ENCODE measurements around the gene LCE7A. TPM values are rescaled to one million over a fixed set of nuclear protein-coding genes. Genes with fewer than 3 reads are reported as not detected.

LCE7A gene
- total RNA-seq, 3 donors from 2014 or later = not detected

- no peak for DNase-seq (ENCODE audit: low spot score in 2 of 2)
- peaks cover 0 to 6% of the 10 kb centered on the region in 2 donors for H3K9me3 ChIP-seq
- no peak for TF ChIP-seq POLR2AphosphoS5 (IDR thresholded peaks at IDR 0.05)
- TF ChIP-seq POLR2A (IDR thresholded peaks at IDR 0.05) = no peak
- TF ChIP-seq, protein P1, sequence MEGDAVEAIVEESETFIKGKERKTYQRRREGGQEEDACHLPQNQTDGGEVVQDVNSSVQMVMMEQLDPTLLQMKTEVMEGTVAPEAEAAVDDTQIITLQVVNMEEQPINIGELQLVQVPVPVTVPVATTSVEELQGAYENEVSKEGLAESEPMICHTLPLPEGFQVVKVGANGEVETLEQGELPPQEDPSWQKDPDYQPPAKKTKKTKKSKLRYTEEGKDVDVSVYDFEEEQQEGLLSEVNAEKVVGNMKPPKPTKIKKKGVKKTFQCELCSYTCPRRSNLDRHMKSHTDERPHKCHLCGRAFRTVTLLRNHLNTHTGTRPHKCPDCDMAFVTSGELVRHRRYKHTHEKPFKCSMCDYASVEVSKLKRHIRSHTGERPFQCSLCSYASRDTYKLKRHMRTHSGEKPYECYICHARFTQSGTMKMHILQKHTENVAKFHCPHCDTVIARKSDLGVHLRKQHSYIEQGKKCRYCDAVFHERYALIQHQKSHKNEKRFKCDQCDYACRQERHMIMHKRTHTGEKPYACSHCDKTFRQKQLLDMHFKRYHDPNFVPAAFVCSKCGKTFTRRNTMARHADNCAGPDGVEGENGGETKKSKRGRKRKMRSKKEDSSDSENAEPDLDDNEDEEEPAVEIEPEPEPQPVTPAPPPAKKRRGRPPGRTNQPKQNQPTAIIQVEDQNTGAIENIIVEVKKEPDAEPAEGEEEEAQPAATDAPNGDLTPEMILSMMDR (IDR thresholded peaks at IDR 0.05) = no peak
- no peak overlapping the region for H3K27ac ChIP-seq
- no peaks in the 10 kb centered on the region for H3K36me3 ChIP-seq
- peaks cover 0 to under 1% of the 10 kb centered on the region in 2 donors for H3K27me3 ChIP-seq
- no peaks in the 10 kb centered on the region for H3K4me1 ChIP-seq
- intact Hi-C loops (cut with DNase I; ENCODE audit: low total_unique reads) = no loop called here
- no peak overlapping the region for H3K4me3 ChIP-seq
Measured at GRCh38 chr1:152906023-152906565, 46.3 kb downstream of the LCE7A start.

DNA sequence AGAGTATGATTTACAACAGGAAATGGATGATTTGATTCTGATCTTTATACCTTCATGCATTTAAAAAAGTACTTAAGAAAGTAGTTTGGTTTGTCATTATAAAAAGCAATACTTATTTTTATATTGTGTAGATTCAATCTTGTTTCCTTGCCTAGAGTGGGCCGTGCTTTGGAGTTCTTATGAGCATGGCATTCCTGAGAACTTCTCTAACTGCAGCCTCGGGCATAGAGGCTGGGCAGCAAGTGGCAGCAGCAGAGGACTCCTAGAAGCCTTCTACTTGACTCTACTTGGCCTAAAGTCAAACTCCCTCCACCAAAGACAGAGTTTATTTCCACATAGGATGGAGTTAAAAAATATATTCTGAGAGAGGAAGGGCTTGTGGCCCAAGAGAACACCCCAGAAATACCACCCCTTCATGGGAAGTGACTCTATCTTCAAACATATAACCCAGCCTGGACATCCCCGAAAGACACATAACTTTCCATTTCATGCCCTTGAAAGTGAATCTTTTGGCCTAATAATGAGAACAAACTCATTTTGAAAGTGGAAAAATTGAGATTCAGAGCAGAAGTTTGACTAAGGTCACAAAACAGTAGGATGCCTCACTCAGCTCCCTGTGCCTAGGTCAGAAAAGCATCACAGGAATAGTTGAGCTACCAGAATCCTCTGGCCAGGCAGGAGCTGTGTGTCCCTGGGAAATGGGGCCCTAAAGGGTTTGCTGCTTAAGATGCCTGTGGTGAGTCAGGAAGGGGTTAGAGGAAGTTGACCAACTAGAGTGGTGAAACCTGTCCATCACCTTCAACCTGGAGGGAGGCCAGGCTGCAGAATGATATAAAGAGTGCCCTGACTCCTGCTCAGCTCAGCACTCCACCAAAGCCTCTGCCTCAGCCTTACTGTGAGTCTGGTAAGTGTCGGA lies 48.1 kb downstream of the LCE7A start, which contains the start of gene IVL:
Gene IVL (plus strand): TSS at position 861 of the 916 bp plus-strand sequence. CDS start 1,252 bp downstream, outside the sequence.
- TF ChIP-seq, protein P1 (IDR thresholded peaks at IDR 0.05) = no peak
- no peak for TF ChIP-seq POLR2AphosphoS5 (IDR thresholded peaks at IDR 0.05)
- TF ChIP-seq POLR2A (IDR thresholded peaks at IDR 0.05) = no peak
- Histone ChIP-seq H3K4me1 (no peaks in the 10 kb centered on the region), H3K27me3 (peaks cover 0 to 4% of the 10 kb centered on the region in 2 donors), H3K9me3 (peaks cover 0 to 6% of the 10 kb centered on the region in 2 donors), H3K27ac (no peak within 1 kb of the TSS), H3K36me3 (no peaks in the 10 kb centered on the region), H3K4me3 (no peak within 1 kb of the TSS)
- DNase-seq (ENCODE audit: low spot score in 2 of 2) = no peak
- intact Hi-C loops (cut with DNase I; ENCODE audit: low total_unique reads) = no loop called here

DNA sequence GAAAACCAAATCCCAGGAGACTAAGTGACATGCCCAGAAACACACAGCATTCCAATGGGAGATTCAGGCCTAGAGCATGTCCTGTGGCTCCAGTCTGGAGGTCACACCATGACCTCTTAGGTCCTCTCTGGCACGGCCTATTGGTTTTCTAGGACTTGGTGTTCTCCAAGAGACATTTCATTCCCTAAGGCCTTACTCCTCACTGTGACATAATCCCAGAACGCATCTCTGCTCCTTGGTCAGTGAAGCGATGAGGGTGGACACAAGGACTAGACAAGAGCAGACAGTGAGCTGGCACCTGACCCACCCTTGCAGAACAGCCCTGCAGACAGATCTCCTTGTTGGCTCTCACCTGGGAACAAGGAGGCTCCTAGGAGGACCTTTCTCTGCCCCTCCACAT lies 49.4 kb downstream of the LCE7A start:
- TF ChIP-seq, protein P1 (IDR thresholded peaks at IDR 0.05) = no peak
- TF ChIP-seq POLR2A (IDR thresholded peaks at IDR 0.05) (no peak), POLR2AphosphoS5 (IDR thresholded peaks at IDR 0.05) (no peak)
- Histone ChIP-seq H3K4me3 (no peak overlapping the region), H3K9me3 (peaks cover 0 to 6% of the 10 kb centered on the region in 2 donors), H3K27me3 (peaks cover 0 to 4% of the 10 kb centered on the region in 2 donors), H3K36me3 (no peaks in the 10 kb centered on the region), H3K27ac (no peak overlapping the region), H3K4me1 (no peaks in the 10 kb centered on the region)
- DNase-seq (ENCODE audit: low spot score in 2 of 2) = no peak
- intact Hi-C loops (cut with DNase I; ENCODE audit: low total_unique reads) = no loop called here

Other genes with a start within 250 kb of the LCE7A start
- gene LCE3B, start 246.2 kb upstream of the LCE7A start, total RNA-seq = not detected
- not detected for gene LCE3A, start 236.9 kb upstream of the LCE7A start, total RNA-seq
- gene LCE2D, start 196.6 kb upstream of the LCE7A start, total RNA-seq = not detected
- not detected for gene LCE2C, start 184.7 kb upstream of the LCE7A start, total RNA-seq
- gene LCE2B, start 173.9 kb upstream of the LCE7A start, total RNA-seq = not detected
- gene LCE2A, start 161.7 kb upstream of the LCE7A start, total RNA-seq = not detected
- gene LCE4A, start 151.8 kb upstream of the LCE7A start, total RNA-seq = not detected
- gene KPRP, start 102.0 kb upstream of the LCE7A start, total RNA-seq = not detected
- not detected for gene LCE1F, start 84.9 kb upstream of the LCE7A start, total RNA-seq
- gene LCE1E, start 73.7 kb upstream of the LCE7A start, total RNA-seq = not detected
- gene LCE1D, start 63.3 kb upstream of the LCE7A start, total RNA-seq = not detected
- gene LCE1C, start 53.3 kb upstream of the LCE7A start, total RNA-seq = not detected
- not detected for gene LCE1B, start 48.0 kb upstream of the LCE7A start, total RNA-seq
- gene LCE1A, start 32.5 kb upstream of the LCE7A start, total RNA-seq = not detected
- gene LCE6A, start 17.1 kb upstream of the LCE7A start, total RNA-seq = not detected
- not detected for gene SMCP, start 18.3 kb downstream of the LCE7A start, total RNA-seq
- gene IVL, start 48.5 kb downstream of the LCE7A start, total RNA-seq = not detected
- gene SPRR5, start 87.2 kb downstream of the LCE7A start, total RNA-seq = not detected
- gene SPRR4, start 110.7 kb downstream of the LCE7A start, total RNA-seq = not detected
- not detected for gene SPRR1A, start 124.1 kb downstream of the LCE7A start, total RNA-seq
- not detected for gene SPRR3, start 141.8 kb downstream of the LCE7A start, total RNA-seq
- gene SPRR1B, start 171.2 kb downstream of the LCE7A start, total RNA-seq = not detected
- gene SPRR2D, start 181.1 kb downstream of the LCE7A start, total RNA-seq = not detected
- gene SPRR2A, start 197.5 kb downstream of the LCE7A start, total RNA-seq = not detected
- gene SPRR2B, start 211.6 kb downstream of the LCE7A start, total RNA-seq = not detected
- not detected for gene SPRR2E, start 234.5 kb downstream of the LCE7A start, total RNA-seq

Data from breast epithelium (tissue), 4 donors.